ELR (cell line): ENCODE data around the gene TGM1.

Experiments used
- DNase-seq: peaks from one replicate; pipeline ENCODE4 v3.0.0-alpha.2; 2015; ENCODE audit warnings: low read depth

TGM1 gene

GRCh38 chr14:24262821-24263733 lies at the start of gene TGM1:
TGM1 (minus strand) TSS chr14:24263177; CDS start chr14:24262352, 825 bp downstream.
- no peak for DNase-seq

- DNase-seq = no peak
These were observed 49.0 kb upstream of the TGM1 start for GRCh38 chr14:24311837-24312615.

DNA sequence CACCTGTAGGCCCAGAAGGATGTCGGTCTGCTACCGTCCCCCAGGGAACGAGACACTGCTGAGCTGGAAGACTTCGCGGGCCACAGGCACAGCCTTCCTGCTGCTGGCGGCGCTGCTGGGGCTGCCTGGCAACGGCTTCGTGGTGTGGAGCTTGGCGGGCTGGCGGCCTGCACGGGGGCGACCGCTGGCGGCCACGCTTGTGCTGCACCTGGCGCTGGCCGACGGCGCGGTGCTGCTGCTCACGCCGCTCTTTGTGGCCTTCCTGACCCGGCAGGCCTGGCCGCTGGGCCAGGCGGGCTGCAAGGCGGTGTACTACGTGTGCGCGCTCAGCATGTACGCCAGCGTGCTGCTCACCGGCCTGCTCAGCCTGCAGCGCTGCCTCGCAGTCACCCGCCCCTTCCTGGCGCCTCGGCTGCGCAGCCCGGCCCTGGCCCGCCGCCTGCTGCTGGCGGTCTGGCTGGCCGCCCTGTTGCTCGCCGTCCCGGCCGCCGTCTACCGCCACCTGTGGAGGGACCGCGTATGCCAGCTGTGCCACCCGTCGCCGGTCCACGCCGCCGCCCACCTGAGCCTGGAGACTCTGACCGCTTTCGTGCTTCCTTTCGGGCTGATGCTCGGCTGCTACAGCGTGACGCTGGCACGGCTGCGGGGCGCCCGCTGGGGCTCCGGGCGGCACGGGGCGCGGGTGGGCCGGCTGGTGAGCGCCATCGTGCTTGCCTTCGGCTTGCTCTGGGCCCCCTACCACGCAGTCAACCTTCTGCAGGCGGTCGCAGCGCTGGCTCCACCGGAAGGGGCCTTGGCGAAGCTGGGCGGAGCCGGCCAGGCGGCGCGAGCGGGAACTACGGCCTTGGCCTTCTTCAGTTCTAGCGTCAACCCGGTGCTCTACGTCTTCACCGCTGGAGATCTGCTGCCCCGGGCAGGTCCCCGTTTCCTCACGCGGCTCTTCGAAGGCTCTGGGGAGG lies 47.9 kb upstream of the TGM1 start, which contains the start of gene LTB4R:
LTB4R (plus strand) TSS at position 857 of the 959 bp plus-strand sequence. CDS start 4,150 bp downstream, outside the sequence.
- DNase-seq = peak; percentile 77

- no peak for DNase-seq
These were observed 47.3 kb upstream of the TGM1 start for GRCh38 chr14:24310265-24310645.

DNA sequence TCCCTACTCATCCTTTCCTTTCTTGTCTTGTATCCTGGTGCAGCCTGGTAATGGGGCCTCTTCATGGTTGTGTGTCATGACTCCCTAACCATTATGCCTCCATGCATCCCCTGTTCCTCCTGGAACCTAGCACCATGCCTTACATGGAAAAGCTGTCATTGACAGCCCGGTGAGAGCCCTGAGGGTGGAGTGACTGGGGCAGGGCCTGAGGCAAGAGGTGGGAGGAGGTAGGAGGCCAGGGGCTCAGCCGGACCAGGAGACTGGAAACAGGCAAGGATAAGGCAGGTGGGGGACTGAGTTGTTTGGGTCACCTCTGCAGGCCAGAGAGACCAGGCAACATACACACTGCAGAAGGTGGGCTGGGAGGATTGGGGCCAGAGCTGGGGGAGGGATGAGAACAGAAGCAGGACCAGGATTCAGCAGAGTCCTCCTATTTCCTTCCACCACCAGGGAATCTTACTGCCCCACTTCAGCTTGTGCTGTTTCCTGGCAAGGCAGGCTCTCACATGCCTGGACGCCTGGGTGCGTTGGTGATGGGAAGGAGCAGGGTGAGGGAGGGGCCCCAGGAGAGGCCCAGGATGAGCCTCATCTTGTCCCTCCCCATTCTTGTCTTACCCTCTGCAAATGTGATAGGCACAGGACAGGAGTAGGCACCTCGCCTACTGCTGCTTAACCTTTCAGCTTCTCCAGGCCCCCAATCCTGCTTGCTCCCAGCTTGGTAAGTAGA lies 46.7 kb upstream of the TGM1 start, which contains the start of gene LTB4R2:
LTB4R2 (plus strand) TSS at position 603 of the 727 bp plus-strand sequence. CDS start 525 bp downstream, outside the sequence.
- DNase-seq = no peak

- no peak for DNase-seq
These were observed 45.6 kb upstream of the TGM1 start for GRCh38 chr14:24308342-24309124.

DNA sequence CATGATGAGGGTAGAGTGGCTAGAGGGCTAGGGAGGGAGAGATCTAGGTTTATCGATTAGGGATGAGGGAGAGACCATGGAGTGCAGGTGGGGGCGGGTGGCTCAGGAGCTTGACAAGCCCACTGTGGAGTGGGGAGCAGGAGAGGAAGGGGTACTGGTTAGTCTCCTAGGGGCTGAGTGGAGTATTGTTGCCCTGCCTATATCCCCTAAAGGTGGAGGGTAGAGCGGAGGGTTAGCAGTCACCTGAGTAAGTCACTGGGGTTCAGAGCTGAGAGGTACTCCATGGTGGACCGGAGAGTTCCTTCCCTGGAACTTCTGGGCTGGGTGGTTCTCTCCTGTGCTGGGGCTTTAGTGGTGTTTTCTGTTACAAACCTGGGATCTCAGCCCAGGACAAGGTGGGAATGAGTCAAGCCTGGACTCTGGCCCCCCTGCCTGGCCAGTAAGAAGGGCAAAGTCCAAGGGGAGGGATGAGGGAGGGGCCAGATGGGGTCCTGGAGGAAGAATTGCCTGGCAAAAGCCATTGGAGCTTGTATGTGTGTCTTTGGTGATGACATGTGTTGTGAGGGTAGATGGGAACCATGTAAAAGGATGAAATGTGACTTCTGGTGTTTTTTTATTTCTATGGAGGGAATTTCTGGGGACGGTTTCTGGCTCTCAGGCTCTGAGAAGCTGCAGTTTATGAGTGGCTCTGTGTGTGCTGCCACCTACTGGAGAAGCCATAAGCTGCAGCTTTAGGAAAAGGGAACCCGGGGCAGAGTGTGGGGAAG lies 44.8 kb upstream of the TGM1 start, which contains the start of gene CIDEB:
CIDEB (minus strand) TSS at position 403 of the 767 bp plus-strand sequence; CDS start at position 284, 119 bp downstream.
- DNase-seq = peak; percentile 67

GRCh38 chr14:24307156-24307574 lies 44.2 kb upstream of the TGM1 start:
- DNase-seq = no peak

- no peak for DNase-seq
These were observed 41.0 kb upstream of the TGM1 start for GRCh38 chr14:24304019-24304387.

DNA sequence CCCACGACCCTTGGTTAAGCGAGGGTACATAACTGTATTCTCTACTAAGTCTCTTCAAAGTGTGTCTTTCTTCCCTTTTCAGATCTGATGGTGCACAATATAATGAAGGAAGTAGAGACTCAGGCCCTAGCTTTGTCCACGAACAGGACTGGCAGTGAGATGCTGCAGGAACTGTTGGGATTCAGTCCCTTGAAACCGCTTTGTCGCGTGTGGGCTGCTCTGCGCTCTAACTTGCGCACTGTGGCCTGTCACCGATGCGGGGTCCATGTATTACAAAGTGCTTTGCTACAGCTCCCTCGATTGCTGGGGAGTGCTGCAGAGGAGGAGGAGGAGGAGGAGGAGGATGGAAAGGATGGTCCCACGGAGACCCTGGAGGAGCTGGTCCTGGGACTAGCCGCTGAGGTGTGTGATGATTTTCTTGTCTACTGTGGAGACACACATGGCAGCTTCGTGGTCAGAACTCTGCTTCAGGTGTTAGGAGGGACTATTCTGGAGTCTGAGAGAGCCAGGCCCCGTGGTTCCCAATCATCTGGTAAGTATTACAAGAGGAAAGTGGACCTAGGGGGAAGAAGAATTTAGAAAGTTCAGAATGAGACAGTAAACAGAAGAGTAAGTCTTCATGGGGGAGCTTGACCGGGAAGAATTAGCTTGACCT lies 37.5 kb upstream of the TGM1 start:
- DNase-seq = no peak

DNA sequence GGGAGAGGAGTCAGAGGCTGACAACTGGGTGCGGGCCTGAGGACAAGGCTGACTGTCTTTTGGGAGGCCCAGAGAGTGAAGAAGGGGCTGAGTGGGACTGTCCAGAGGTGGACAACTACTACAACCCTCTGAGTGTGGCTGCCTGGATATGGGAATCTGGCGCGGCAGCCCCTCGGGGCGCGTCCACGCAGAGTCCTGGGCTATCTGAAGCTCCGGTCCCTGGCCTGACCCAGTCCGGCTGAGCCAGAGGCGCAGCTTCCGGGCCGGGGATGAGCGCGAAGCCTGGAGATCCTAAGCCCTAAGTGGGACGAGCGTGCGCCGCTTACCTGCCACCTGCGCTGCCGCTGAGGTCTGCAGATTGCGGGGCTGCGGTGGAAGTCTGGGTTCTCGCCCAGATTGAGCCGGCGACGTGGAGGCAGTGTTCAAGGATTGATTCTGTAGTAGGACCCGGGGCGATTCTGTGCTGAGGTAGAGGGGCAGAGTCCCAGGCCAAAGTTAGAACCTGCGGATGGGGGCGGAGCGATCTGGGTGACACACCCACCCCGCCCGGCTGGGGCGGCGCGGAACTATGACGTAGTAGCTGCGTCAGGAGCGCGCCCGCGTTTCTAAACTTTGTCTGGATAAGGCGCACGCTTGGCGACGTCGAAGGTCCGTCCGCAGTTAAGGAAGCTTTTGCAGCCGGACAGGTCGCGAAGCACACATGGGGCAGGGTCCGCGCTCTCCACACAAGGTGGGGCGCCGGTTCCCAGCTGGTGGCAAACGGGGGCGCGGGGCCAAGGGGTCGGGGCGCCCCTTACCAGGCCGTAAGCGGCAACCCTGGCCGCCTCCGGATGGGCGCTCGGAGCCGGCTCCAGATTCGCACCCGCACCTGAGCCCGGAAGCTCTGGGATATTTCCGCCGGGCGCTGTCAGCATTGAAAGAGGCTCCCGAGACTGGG lies 36.5 kb upstream of the TGM1 start, which contains the start of the genes DHRS1 and NOP9:
DHRS1 (minus strand) TSS at position 526 of the 937 bp plus-strand sequence. CDS start 674 bp downstream, outside the sequence.
NOP9 (plus strand) TSS at position 596 of the 937 bp plus-strand sequence; CDS start at position 701, 105 bp downstream.
- DNase-seq = peak; percentile 92

- peak; percentile 95 for DNase-seq
These were observed 35.9 kb upstream of the TGM1 start for GRCh38 chr14:24298892-24299254.

- peak; percentile 58 for DNase-seq
These were observed 34.4 kb upstream of the TGM1 start for GRCh38 chr14:24297190-24297964.

DNA sequence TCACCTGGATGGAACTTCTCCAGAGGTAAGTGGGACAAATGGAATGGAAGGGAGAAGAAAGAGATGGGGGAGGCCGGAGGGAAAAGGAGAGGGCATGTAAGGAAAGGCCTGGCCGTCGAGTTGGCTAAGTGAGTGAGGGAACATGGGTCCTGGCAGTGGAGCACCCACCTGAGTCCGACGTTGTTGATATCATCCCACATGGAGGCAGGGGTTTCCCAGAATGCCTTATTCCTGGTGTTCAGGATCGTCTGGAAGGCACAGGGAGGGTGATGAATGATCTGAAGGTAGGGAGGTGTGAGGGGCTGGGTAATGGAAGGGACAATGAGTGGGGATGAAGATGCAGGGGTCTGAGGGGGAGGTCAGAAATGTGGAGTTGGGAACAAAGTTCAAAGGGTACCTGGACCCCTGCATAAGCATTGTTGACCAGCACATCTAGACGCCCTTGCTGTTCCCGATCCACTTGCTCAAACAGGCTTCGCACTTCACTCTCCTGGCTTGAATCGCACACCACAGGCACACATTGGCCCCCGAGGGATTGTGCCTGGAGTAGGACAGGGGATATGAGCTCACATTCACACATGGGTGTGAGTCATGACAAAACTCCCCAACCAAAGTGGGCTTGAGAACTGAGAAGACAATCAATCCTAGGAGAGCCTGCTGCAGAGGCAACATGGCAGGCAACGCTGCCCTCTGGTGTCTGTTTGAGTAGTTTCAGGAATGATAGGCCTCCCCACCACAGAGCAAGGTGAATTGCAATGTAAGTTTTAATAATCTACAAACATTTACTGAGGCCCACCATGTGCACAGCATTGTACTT lies 33.6 kb upstream of the TGM1 start:
- DNase-seq = peak; percentile 95

GRCh38 chr14:24293525-24293924 lies 30.5 kb upstream of the TGM1 start:
- no peak for DNase-seq
